ENCODE data around the gene CARM1. TPM values are rescaled to one million over a fixed set of nuclear protein-coding genes. Genes with fewer than 3 reads are reported as not detected.
"Not testable (repeated sequence)": the region's sequence is repeated elsewhere in the genome, so short reads cannot be mapped to it uniquely, and the experiment has no call there.

Gene CARM1
- total RNA-seq, 1 donor from 2014 or later: 56.7 TPM

DNA sequence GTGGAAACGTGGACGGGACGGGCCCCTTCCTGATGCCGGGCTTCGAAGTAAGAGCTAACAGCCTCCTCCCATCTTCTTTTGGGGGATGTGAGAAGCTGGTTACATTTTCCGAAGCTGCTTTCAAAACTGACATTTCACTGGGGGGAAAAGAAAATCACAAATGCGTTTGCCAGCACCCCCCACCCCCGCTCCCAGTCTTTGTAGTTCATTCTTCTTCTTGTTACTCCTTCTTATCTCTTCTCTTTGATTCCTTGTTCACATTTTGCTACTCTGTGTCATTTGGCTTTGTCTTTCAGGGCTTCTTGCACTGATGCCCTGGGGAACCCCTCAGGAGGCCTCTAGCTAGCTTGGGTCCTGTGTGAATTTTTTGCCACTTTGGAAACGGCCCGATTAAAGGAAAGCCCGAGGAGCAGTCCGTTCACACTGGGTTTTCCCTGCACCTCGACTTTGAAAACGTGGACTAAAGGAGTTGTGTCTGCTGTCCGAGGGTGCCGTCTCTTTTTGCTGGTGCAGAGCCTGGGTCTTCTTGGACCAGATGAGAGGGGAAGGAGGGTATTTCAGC, 1.3 kb downstream of the CARM1 start:
- no peak for DNase-seq (ENCODE audit: extremely low read depth, low read depth, low spot score)

DNA sequence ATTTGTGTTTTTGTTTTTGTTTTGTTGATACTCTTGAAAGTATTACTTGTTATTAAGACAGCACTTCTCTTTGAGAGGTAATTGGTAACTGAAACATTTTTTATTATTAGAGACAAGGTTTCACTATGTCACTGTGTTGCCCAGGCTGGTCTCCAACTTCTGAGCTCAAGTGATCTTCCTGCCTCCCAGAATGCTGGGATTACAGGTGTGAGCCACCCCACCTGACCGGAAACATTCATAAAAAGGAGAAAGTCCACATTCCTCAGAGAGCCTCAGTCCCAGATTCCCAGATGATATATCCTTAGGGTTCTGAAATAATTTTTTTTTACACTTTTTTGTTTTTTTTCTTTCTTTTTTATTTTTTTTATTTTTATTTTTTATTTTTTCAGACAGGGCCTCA, 2.7 kb downstream of the CARM1 start:
- no peak for DNase-seq (ENCODE audit: extremely low read depth, low read depth, low spot score)

DNA sequence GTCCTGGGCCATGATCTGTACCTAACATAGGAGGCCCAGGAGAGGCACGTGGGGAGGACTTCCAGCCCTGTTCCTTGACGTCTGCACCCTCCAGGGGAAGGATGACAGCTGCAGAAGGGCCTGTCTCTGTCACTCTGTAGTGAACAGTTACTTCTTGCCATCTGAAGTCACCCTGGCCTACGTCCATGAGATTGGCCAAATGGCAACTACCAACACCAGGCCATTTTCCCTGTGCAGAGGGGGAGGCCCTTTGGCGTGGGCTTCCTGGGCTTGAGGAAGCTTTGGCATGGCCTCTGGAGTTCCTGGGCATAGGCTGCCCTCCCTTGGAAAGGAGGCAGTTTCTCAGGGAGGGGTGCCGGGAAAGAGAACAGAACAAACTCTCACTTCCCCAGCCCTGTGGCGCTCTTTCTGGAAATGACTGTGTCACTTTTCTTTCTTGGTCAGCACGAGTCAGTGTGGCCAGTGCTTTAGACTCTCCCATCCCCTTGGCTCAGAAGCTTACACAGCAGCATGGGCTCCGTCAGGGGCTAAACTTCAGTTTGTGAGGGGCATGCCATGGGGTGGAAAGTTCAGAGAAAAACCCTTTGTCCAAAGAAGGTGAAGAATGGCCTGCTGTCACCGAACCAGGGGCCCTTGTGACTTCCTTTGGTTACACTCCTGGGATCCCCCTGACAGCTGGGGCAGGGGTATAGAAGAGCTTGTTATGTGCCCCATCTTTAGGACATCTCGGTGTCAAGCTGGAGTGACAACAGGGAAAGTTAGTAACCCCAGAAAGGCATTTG, 5.3 kb downstream of the CARM1 start:
- DNase-seq (ENCODE audit: extremely low read depth, low read depth, low spot score): no peak

DNA sequence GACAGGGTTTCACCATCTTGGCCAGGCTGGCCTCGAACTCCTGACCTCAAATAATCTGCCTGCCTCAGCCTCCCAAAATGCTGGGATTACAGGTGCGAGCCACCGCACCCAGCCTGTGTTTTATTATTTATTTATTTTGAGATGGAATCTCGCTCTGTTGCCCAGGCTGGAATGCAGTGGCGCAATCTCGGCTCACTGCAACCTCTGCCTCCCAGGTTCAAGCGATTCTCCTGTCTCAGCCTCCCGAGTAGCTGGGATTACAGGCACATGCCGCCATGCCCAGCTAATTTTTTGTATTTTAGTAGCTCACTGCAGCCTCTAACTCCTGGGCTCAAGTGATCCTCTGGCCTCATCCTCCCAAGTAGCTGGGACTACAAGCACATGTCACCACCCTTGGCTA, 6.3 kb downstream of the CARM1 start:
- not testable (repeated sequence) for DNase-seq (ENCODE audit: extremely low read depth, low read depth, low spot score)

DNA sequence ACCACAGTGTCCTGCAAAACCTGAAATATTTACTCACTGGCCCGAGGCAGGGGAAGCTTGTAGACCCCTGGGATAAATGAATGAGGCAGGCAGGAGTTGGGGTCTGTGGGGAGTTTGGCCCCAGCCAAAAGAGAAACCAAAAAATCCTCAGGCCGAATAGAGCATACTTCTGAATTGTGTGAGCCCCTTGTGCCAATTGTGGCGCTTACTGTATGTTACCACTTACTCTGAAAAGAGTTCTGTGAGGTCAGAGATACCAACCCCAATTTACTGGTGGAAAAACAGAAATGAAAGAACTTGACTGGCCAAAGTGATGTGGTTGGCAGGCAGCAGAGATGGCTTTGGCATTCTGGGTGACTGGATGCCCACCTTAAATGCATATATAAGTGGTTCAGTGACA, 6.9 kb downstream of the CARM1 start:
- DNase-seq (ENCODE audit: extremely low read depth, low read depth, low spot score): no peak

DNA sequence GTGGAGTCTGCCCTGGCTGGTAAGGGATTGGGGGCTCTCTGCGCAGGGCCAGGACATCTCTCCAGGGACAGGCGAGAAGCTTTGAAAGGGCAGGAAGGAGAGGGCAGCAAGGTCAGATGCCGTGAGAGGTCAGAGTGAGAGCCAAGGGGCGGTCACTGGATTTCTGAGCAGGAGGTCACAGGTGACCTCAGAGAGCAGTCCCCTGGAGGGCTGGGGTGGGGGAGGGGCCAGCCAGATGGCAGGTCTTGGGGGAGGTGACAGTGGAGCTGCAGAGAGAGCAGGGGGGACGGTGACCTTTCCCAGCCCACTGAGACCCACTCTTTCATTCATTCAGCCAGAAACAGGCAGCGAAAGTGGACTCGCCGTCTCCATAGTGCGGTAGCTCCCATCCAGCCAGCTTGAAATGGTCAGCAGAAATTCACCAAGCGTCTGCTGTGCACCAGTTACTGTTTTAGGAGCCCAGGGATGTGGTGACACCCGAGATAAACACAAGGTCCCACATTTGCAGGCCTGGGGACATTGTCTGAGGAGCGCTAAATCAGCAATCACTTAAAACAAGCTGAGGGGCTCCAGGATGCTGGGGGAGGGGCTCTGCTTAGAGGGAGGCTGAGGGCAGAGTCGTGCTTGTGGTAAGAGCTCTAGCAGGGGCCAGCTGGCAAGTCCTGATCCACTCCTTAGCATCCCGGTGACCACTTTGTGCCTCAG, 10.2 kb downstream of the CARM1 start:
- no peak for DNase-seq (ENCODE audit: extremely low read depth, low read depth, low spot score)

DNA sequence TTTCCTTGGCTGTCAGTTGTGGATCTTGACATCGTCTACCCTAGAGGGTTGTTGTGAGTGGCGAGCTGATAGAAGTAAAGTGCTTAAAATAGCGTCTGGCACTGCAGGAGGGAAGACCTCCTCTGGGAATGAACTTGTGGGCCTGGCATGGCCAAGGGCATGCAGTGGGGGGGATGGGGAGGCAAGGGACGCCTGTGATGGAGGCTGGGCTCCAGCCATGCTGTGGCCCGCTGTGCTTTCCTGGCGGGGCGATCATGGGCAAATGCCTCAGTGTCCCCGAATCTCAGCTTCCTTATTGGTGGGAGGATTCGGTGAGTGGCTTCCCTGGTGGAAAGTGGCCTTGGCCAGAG, 10.7 kb downstream of the CARM1 start:
- no peak for DNase-seq (ENCODE audit: extremely low read depth, low read depth, low spot score)

DNA sequence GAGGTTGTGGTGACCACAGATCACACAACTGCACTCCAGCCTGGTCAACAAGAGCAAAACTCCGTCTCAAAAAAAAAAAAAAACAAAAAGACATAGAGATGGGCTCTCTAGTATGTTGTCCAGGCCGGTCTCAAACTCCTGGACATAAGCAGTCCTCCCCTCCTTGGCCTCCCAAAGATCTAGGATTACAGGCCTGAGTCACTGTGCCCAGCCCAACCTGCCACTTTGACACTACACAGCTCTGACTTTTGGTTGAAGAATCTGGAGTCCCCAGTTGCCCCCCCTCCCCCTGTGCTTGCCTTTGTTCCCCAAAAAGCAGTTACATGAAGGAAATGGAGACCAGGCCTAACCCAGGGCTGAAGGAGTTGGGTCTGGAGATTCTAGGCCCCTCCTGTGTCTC, 12.9 kb downstream of the CARM1 start:
- DNase-seq (ENCODE audit: extremely low read depth, low read depth, low spot score): no peak

DNA sequence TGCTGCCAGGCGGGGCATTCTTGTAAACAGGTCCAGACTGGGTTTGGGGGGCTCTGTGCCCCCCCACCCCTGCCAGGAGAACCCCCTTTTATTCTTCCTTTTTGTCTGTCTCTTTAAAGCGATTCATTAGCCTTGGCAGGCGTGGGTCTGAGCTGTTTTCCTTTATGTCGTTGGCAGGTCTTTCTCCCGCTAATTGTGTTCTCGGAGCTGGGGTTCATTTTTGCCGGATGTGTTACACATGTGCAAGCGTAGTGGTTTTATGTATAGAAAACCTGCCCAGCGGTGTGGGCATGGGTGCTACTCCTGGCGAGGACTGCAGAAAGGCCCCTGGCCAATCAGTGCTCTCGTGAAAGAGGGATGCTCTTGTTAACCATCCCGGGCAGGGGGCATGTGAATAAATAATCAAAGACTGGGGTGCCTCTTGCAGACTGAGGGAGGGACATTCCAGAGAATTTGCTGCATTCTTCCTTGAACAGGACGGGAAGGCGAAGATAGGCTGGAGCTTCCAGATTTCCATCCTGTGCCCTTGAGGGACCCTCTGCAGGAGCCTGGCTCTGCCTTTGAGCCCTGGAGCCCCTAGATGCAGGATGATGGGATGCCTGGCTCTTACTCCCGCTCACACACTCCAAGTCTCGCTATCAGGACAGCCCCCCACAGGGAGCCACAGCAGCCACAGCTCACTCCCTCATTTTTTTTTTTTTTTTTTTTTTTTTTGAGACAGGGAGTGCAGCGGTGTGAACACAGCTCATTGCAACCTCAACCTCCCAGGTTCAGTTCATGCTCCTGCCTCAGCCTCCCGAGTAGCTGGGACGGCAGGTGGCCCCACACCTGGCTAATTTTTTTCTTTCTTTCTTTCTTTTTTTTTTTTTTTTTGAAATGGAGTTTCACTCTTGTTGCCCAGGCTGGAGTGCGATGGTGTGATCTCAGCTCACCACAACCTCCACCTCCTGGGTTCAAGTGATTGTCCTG, 14.1 kb downstream of the CARM1 start:
- no peak for DNase-seq (ENCODE audit: extremely low read depth, low read depth, low spot score)

DNA sequence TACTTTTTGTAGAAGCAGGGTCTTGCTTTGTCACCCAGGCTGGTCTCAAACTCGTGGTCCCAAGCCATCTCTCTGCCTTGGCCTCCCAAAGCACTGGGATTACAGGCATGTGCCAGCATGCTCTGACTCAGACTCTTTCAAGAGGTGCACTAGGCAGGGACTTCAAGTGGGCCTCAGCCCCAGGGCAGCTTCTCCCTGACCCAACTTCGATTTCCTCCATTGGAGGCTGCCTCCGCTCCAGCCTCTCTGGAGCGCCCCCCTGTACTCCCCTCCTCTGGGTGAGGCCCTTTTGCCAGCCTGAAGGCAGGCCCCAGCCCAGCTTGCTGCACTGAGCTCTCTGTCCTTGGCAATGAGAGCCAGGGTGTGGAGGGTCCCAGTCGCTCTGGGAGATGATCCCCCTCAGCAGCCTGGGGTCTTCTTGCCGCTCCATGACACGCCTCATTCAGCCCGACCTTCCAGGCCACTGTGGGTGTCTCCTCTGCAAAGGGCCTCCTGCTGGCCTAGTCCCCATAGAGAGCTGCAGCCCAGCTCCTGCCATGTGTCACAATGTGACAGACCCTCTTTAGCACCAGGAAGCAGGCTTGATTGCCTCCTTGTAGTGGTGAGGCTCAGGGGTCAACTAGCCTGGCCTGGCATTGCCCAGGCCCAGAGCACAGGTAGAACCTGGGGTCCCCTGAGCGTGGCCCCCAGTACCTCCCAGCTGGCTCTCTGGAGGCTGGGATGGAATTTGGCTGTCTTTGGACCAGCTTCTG, 16.4 kb downstream of the CARM1 start:
- no peak for DNase-seq (ENCODE audit: extremely low read depth, low read depth, low spot score)

DNA sequence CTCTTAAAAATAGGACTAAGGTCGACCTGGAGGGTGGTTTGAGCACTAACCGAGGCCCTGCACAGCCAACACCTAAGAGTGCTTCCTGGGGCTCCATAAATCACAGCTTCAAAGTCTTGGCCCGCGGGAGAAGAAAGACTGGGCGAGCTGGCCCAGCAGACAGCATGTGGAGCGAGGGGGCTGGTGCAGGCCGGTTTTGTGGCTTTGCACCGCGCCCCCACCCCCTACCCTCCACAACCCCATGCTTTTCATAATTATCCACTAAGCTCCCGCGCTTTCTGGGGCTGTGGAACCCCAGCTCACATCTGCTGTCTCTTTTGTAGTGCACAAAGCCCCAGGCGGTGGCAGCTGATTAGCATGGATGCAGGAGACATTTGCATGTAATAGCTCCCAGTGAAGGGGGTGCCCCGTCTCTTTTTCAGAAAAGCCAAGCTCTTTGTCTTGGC, 17.1 kb downstream of the CARM1 start:
- DNase-seq (ENCODE audit: extremely low read depth, low read depth, low spot score): no peak

DNA sequence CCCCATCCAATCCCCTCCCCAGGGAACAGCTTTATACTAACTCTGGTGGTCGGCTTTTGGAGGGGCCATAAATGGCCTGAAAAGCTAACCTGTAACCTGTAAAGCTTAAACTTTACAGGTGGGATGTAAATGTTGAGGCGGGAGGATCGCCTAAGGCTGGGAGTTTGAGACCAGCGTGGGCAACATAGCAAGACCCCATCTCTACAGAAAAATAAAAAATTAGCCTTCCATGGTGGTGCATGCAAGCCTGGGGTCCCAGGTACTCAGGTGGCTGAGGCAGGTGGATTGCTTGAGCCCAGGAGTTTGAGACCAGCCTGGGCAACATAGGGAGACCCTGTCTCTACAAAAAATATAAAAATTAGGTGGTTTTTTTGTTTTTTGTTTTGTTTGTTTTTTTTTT, 18.5 kb downstream of the CARM1 start:
- no peak for DNase-seq (ENCODE audit: extremely low read depth, low read depth, low spot score)

DNA sequence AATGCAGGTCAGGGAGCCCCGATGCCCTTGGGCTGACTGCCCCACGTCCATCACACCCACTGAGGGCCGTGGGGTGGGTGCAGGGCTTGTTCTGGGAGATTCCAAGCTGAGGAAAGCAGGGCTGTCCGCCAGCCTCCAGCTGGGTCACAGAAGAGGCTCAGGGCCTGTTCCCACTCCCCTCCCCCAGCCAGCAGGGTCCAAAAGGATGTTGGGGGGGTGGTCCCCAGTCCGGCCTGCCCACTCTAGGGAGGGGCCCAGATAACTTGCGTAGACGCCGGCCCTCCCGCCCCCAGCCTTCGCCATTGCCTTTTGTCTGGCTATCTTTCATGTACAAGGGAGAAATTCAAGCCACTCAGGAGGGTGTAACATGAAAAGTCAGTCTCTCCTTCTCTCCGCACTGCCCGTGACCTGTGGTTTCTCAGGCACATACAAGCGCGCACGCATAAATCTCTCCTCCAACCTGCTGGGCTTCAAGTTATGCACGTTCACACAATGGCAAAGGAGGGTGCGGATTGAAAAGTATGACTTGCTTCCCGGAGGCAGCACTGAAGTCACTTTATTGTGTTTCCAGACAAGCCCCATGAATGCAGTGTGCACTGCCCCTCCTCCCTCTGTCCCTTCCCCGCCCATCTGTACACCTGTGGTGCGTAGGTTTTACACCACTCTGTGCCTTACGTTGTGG, 20.2 kb downstream of the CARM1 start:
- DNase-seq (ENCODE audit: extremely low read depth, low read depth, low spot score): no peak

DNA sequence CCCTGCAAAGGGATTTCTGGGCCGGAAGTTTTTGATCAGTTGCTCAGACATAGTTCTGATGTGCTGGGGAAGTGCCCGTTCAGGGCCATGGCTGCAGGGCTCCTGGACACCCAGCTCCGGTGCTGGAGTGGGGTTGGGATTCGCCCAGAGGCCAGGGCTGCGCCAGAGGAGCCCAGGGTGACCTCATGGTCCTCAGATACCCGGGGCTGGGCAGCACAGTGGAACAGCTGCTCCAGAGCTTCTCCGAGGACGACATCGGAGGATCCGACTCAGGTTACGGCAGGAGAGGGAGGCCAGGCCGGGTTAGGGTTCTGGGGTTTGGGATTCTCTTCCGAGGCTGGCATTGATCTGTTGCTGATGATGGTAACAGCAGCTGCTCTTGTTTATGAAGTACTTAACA, 20.9 kb downstream of the CARM1 start:
- DNase-seq (ENCODE audit: extremely low read depth, low read depth, low spot score): no peak

DNA sequence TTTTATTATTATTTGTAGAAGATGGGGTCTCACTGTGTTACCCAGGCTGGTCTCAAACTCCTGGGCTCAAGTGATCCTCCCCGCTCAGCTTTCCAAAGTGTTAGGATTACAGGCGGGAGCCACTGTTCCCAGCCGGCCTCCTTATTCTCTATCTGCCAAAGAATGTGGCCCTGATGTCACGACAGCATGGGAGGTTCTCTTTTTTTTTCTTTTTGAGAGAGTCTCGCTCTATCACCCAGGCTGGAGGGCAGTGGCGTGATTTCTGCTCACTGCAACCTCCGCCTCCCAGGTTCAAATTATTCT, 23.5 kb downstream of the CARM1 start:
- DNase-seq (ENCODE audit: extremely low read depth, low read depth, low spot score): no peak

DNA sequence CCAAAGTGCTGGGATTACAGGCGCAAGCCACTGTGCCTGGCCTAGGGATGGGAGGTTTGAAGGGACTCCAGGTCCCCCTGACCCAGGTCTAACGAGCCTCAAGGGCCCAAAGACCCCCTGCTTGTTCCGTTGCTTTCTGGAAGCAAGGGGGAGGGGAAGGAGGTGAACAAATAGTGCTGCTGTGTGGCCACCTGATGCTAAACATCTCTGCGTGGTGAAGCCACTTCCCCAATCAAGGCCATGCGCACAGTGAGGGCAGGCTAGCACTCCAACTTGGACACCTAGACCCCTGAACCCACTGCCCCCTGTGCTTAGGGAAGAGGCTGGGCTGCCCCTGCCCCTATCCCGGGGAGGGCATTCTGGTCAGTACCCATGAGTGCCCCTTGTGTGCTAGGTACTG, 24.0 kb downstream of the CARM1 start:
- no peak for DNase-seq (ENCODE audit: extremely low read depth, low read depth, low spot score)

DNA sequence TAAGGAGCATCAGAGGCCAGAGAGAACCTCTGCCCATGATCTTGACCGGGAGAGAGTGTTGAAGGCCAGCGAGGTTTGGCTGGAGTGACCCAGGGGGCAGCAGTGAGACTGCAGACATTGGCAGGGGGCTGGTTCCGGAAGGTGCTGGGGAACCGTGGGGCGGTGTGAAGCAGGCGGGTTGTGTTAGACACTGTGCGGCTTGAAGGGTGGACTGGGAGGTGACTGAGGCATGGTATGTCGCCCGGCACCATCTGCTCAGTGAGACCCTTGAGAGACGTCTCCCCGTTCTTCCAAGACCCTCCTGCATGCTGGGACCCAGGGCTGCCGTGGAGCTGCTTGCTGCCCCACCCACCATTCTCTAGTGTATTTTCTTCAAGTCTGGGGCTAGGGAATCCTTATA, 24.6 kb downstream of the CARM1 start:
- no peak for DNase-seq (ENCODE audit: extremely low read depth, low read depth, low spot score)

DNA sequence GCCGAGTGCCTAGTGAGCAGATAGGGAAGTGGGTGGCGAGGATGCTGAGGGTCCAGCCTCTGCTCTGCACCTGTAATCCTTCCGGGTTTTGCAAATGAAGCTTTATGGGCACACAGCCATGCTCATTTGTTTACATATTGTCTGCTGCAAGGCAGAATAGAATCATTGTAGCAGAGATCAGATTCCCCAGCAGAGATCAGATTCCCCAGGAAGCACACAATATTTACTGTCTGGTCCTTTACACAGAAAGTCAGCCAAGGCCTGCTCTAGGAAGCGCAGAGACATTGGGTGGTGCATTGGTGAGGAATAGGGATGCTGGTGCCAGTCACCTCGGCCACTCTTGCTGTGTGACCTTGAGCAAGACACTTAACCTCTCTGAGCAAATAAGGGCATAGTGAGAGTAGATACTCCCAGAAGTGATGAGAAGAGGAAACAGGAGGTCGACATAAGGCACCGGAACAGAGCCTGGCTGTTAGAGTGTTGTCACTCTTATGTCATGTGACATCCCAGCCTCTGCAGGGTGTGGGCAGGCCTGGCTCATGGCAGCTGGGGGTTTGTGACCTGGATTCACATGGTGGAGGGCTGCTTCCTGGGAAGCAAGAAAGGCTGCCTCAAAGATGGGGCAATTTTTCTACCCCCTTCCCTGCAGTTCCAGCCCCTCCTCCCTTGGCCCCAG, 25.6 kb downstream of the CARM1 start:
- no peak for DNase-seq (ENCODE audit: extremely low read depth, low read depth, low spot score)

DNA sequence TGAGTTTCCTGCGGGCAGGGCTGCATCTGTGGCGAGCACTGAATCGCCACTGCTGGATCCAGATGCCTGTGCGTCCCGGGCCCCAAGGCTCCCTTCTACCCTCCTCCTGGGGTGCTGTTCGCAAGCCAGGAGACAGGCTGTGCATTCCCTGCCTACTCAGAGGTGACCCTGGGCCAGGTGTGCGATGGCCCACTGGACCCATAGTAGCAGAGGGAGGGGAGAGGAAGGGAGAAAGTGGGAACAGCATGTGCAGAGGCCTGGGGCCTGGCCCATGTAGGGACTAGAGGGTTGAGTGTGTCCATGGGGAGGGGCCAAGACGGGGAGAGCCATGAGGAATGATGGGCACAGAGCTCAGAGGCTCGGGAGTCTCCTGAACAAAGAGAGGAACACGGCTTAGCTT, 27.3 kb downstream of the CARM1 start:
- DNase-seq (ENCODE audit: extremely low read depth, low read depth, low spot score): no peak
